Activated T-helper 1 cell treated with anti-CD3 and anti-CD28 coated beads, Interleukin-2, amount 50 U/mL, for 16 hours (primary cell): ENCODE data around the gene CHML.

Experiments used
- DNase-seq, 2 donors: peaks; one replicate each; pipeline ENCODE4 v3.0.0-alpha.2; 2020; ENCODE audit warnings: low read depth in 1 of 2, low spot score in 1 of 2

The CHML gene

DNA sequence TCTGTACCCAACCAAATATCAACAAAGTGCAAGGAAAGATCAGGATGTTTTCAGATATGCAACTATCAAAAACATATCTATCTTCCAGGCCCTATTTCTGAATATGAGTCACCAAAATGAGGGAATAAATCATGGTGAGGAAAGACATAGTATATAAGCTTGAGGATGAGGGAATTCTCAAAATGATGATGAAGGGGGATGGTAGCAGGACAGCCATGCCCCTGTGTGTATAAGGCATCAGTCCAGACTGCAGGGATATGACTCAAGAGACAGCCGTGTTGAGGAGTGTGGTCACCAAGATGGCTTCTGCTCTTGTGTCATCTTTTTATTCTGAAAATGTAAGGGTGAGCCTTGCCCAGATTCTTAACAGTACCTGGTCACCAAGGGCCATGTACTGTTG is 7.5 kb upstream of the CHML start:
- DNase-seq: no peak

DNA sequence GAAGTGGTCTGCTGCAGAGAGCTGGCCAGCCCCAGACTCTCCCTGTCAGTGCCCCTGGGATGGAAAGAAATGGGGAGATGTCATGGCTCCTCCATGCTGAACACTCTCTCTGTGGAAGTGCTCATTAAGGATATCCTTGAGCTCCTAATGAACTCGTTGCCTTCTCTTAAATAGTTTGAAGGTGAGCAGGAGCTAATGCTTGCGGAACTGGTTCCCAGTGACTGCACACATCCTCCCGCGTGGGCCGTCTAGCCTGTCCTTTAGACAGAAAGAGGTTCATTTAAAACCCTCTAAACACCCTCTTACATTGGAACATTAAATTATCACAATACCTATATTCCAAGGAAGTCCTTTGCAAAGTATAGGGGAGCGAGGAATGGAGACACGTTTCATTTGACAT is 6.0 kb upstream of the CHML start:
- DNase-seq: no peak

DNA sequence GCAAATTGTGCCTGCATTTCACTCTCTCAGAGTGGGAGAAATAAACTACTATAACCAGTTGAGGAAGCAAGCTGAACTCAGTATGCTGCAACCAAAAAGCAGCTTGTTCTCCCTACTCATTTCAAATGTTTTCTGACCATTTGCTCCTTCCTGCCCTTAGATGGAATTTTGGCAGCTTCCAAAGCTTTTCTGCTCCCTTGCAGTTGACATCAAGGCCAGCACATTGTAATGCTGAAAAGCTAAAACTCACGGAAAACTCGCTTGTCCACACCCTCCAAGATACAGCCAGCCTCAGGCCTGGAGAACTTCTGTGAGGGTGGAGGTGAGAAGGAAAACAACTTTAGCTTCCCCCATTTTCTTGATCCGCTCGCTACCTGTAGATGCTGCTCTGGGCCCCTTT is 5.0 kb upstream of the CHML start:
- DNase-seq: no peak

DNA sequence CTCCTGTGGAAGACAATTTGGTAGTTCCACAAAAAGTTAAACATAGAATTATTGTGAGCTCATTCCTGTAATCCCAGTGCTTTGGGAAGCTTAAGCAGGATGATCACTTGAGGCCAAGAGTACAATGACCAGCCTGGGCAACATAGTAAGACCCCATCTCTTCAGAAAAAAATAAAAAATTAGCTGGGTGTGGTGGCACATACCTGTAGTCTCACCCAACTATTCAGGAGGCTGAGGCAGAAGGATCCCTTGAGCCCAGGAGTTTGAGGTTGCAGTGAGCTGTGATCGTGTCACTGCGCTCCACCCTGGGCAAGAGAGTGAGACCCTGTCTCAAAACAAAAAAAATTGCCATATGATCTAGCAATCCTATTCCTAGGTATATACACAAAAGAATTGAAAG is 4.1 kb upstream of the CHML start:
- no peak for DNase-seq

DNA sequence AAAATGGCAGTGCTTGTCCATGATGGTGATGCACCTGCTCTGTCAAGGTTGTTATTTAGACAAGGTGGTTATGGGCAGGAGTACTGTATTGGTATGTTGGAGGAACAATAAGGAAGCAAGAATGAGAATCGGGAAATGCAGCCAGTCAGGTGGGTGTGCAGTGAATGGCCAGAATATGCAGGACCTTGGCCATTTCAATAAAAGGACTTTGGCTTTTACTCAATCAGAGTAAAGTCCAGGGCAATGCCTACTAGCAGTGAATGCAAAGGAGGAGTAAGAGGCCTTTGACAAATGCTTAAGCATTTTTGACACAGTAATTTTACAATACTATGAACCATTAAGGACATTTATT is 2.4 kb upstream of the CHML start:
- DNase-seq: no peak

DNA sequence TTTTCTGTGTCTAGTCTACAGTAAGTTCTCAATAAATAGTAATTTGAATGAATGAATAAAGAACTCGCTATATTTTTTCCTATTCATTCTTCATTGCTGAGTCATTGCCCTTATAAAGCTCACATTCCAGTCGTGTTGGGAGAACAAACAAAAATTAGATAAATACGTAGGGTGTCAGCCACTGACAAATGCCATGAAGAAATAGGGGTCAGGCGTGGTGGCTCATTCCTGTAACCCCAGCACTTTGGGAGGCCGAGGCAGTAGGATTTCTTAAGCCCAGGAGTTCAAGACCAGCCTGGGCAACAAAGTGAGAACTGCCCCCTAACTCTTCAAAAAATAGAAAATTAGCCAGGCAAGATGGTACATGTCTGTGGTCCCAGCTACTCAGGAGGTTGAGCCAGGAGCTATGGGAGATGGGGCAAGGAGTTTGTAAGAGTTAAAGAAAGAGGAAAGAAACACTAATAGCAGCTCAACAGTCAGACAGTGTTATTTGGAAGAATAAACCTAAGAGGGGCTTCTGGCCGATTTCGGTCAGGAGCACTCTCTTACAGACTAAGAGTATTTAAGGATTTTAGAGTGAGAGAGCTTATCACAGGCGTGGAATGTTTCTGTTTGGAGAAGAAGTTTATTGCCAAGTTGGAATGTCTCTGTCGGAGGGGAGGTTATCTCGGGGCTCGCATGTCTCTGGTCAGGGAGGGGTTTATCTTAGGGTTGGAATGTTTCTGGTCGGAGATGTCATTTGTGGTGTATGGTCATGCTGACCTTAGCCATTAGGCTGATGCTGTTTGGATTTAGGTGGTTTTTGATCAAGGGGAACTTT is 1.8 kb upstream of the CHML start:
- no peak for DNase-seq

DNA sequence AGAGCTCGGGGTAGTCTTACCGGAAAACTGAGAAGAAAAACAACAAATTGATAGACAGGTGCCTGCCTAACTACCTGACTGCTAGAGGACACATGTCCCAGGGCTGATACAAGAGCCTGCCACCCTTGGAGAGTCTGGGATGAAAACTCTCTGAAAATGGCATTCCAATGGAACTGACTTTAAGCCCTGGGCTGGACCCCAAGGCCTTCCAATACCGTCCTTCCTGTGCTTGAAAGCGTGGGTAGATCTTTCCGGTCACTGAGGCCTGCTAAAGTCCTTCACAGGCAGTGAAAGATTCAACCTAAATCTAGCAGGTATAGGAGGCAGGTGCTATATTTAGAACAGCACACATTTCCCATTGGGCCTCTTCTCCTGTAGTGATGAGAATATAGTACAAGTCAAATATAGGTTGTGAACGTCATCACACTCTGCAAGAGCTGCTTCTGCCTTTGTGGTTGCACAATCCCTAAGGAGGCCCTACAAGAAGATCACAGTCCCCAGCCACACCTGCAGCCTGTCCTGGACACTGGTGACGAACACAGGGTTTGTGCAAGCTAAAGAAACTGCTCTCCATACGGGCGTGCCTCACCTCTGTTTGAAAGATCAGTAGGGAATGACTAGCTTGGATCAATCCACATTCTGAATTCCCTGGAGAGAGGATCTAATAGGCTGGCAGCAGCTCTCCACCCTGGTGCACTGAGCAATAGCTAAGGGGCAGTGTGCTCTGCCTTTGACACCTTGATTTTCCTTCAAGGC is 876 bp upstream of the CHML start:
- no peak for DNase-seq

DNA sequence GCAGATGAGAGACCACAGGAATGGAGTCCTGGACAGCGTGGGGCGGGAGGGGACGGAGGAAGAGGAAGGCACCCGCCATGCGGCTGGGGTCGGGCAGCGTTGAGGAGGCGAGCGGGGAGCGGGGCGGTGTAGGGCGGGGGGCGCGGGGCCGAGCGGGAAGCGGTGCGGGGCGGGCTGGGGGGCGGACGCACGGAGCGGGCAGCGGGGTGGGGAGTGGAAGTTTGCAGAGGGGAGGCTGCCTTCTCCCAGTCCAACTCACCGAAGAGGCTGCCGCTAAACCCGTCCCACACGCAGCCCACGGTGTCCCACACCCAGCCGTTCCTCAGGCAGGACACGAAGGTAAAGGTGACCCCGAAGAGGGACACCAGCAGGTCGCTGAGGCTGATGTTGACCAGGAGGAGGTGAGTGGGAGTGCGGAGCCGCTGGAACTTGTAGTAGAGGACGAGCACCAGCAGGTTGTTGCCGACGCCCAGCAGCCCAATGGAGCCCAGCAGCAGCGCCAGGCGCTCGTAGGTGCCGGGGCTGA is 483 bp downstream of the CHML start:
- DNase-seq: peak in 1 of 2 donors; percentile 13

DNA sequence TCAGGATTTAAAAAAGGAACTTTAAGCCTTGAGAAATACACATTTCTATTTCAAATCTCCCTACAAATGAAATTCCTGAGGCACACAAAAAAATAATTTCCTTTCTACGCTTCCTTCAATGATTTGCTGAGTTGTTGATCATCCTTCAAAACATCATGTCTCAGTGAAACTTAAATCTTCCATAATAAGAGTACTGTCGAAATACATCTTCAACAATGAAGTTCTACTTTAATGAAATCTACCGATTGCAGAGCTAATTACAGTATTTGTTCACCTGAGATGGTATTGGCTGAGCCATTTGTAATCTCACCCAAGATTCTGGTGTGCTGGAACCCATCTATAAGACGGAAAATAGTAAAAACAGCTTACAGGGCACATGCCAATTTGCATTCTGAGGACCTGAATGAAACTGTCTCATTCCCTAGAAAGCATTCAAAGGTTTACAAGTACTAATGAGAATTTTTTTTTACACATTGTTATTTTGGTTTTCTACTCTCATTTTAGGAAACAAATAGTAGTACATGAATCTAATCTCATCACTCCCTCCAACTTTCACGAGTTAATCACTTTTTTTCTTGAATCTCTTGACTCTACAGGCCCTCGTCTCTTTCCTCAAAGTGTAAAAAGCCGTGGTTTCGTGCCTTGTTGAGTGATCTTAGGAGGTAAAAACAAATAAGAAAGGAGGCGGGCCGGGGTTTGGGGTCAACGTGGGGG is 1.1 kb downstream of the CHML start:
- no peak for DNase-seq

DNA sequence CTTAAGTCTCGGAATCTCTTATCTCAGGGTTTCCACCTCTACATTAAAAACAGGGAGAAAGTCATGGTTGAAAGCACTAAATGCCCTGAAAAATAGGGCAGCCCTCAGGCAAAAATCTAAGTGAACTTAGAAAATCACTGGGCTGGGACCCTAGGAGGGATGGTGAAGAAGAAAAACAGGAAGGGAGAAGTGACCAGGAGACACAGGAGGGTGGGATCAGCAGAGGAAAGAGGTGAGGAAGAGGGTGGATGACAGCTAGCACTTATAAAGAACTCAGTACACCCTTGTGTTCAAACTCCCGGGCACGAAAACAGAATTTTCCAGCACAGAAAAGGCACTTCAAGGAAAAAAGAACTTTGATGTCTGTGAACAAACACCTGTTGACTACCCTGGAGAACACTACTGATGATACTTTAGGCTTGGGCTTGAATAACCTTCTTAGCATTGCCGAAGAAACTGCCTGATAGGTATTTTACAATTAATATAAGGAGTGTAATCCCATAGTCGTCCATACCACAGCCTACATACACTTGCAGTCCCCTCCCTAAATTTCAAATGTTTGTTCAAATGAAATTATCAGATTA is 2.0 kb downstream of the CHML start:
- no peak for DNase-seq

DNA sequence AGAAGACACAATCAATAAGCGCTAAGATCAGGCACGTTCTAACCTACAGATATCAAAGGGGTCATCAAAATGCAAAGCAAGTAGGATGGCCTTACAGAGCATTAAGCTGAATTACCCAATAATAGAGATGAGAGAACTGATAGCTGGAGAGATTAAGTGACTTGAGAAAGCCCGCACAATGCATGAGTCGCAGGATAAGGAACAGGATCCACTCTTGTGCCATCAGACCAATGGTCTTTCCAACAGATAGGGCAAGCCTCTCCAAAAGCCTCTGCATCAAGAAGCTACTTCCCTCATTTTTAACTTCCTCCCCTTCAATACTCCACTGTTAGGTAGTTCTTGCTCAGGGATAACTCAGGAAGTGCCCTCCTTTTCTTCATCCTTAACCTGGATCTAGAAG is 2.6 kb downstream of the CHML start:
- no peak for DNase-seq

DNA sequence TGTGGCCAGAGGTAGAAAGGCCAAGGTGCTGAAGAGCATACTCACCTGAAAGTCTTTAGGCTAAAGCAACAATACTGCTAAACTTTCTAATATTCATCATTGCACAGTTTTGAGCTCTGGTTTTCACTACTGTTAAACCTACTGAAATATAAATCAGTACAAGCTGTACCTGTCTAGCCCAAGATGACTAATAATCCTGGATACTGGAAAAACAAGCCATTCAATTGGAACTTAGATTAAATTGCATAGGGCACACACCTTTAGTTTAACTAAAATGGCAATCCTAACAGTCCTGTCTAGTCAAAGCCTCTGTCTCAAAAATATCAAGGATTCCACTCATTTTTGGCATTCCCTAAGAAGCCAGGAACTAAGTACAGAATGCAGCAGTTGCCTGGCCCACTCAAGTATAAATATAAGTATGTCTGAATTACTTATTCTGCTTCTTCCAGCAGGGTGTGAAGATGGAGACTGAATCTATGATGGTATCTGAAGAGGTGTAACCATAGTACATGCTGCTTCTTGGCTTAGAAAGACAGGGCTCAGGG is 3.1 kb downstream of the CHML start:
- DNase-seq: no peak

DNA sequence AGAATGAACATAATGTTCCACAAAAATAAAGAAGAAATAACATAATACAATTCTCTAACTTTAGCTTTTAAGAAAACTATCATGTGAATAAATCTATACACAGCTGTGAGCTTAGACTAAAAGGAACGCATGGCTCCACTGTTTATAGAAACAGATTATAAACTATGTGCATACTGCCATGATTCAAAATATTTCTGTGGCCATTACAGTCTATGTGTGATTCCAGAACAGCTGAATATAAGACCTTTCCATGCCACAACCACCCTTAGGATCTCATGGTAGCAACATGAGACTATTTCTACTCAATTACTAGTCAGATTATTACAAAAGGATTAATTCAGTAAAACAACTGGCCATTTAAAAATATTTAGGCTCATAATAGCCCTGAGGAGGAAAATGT is 3.9 kb downstream of the CHML start:
- DNase-seq: no peak

DNA sequence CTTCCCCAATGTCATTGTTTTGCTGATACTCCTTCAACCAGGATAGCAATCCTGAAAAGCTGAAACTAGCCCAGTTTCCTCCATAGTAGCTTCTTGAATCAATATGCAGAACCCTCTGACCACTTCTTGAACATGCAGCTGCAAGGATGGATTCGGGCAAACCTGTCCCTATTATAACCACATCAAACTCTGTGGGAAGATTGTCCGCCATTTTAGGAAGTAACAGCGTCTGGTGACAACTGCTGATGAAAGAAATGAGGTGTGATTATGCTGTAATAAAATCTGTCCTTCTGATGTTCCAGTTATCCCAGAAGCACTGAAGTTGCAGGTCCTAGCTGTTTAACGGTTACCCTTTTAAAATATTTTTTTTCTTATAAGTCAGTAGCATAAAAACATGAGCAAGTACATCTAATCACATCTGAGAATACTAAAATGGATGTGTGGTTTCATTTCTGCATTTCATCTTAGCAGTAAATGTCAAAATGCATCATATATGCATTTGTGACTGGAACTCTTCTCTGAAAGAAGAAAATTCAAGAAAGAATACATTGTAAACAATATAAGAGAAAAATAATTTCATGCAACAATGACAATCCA is 4.5 kb downstream of the CHML start:
- DNase-seq: no peak

DNA sequence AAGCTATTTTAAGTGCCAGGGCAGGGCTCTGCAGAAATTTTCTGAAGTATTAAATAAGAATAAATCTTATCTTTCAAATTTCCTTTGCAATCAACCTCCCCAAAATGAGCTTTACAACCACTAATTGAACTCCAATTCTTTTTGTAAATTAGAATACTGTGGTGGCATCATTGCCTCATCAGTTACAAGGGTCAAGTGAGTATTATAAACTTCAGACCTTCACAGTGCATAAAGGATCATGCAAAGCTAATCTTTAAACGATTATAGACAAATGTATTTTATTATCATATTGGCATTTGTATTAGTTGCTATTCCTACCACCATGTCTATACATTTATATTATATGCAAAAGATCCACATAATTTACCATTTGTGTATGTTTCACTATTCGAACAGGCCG is 7.2 kb downstream of the CHML start:
- no peak for DNase-seq

DNA sequence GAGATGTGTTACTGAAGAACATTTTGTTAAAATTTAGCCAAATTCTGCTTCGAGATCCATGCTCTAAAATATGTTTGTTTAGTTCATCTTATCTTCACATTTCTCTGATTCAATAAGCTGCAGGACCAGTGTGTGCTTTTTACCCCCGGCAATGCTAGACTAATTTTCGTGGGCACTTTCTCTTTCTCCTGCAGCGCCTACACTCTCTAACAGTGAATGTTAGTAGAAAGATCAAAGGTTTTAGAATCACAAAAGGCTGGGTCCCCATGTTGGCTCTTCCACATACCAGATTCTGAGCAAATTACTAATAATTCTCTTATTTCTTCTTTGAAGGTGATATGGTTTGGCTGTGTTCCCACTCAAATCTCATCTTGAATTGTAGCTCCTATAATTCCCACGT is 8.5 kb downstream of the CHML start:
- DNase-seq: no peak

DNA sequence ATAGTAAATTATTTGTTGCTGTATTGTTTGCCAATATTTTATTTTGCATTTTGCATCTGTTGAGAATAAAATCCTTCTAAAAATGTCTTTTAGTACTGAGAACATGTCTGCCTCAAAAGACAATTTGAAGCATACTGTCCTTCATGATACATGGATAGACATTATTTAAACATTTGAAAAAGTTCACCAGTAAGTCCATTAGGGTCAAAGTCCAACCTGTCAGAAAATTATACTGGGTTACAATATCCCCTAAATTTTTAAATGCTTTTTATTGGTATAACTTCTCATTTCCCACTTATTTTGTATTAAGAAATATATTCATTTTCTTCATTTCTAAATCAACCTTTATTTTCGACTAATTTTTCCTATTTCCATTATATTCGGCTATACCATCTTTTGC is 9.3 kb downstream of the CHML start:
- no peak for DNase-seq

DNA sequence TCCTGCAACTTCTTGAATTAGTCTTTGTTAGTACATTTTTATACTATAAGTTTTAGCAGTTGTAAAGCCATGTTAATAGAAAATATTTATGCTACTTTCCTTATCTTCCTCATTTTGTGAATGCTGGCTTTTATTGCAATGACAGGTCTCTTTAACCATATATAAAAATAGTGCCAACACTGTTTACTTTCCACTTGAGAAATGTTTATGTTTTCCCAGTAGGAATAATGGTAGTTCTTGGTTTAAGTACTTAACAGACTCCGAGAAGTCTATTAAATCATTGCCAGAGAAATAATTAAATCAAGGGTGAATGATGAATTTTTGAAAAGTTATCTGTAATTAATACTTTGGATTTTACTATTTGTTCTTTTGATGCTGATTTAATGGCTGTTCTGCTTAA is 9.7 kb downstream of the CHML start:
- DNase-seq: no peak

DNA sequence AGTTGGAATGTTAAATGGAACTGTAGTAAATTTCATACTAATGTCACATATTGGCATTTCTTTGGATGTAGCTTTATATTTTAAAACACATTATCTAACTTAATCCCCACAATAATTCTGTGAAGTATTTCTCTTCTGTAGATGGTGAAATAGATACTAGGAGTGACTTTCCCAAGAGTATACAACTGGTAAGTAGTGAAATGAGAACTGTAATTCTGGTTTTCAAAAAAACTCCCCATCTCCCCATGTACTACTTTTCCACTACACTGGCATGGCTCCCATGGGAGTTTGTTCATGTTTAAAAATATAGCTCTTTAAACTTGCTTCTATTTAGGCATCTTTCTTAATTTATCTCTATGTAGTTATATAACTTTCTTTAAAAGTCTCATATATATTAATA is 10.2 kb downstream of the CHML start:
- DNase-seq: no peak

DNA sequence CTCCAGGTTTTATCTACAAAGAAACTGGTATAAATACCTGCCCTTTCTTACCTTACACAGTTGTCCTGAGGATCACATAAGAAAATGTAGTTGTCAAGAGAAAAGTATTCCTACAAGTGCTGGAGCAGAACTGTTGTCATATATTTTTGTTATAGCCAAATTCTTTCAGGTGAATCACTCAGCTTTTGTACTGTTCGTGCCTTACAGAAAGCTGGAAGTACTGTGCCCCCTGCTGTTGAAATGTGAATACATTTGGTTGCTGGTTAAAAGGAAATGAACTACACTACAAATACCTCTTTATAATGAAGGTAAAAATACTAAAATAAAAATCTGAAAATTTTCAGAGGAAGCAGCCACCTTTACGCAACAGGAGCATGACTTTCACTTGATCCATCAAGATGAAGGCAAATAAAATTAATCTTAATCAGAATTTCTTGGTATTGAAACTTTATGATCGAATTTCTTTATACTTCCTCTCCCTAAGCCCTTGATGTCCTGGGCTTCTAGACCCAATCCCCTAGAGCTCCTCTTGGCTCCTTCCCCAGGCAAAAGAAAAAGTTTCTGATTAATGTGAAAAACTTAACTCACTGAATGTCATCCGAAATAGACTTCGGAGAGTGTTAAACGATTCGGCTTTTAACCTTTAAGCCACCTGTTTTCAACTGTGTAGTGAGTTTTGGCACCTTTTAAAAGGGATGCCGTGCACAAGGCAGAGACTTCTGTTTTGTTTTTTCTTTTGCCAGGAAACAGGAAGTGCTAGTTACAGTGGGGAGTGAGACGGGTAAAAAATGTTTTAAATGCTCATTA is 12.5 kb downstream of the CHML start:
- no peak for DNase-seq
